Measurements from ENCODE around the gene DYNC1H1.

DNA sequence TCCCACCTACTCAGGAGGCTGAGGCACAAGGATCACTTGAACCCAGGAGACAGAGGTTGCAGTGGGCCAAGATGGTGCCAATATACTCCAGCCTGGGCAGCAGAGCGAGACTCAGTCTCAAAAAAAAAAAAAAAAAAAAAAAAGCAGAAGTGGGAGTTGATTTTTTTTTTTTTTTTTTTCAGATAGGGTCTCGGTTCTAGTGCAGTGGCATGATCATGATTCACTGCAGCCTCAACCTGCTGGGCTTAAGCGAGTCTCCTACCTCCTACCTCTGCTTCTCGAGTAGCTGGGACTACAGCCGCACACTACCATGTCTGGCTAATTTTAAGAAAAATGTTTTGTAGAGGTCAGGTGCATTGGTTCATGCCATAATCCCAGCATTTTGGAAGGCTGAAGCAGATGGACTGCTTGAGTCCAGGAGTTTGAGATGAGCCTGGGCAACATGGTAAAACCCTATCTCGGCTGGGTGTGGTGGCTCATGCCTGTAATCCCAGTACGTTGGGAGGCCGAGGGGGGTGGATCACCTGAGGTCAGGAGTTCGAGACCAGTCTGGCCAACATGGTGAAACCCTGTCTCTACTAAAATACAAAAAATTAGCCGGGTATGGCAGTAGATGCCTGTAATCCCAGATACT, 138.8 kb downstream of the DYNC1H1 start:
- TF ChIP-seq NFRKB (IDR thresholded peaks at IDR 0.05) (no peak), SUZ12 (IDR thresholded peaks at IDR 0.05) (no peak), L3MBTL2 (conservative IDR thresholded peaks at IDR 0.05) (no peak), TARDBP (IDR thresholded peaks at IDR 0.05) (no peak), BHLHE40 (IDR thresholded peaks at IDR 0.05; ENCODE audit: borderline replicate concordance) (no peak), ARNT (IDR thresholded peaks at IDR 0.05) (no peak), HDGF (IDR thresholded peaks at IDR 0.05; ENCODE audit: borderline replicate concordance) (no peak), ELF4 (IDR thresholded peaks at IDR 0.05) (no peak), LEF1 (IDR thresholded peaks at IDR 0.05; ENCODE audit: borderline replicate concordance) (no peak), FOXA1 (IDR thresholded peaks at IDR 0.05) (no peak), ZNF384 (IDR thresholded peaks at IDR 0.05) (no peak), SP1 (IDR thresholded peaks at IDR 0.05) (no peak), FOXK2 (IDR thresholded peaks at IDR 0.05) (no peak)
- TF ChIP-seq, protein P1, sequence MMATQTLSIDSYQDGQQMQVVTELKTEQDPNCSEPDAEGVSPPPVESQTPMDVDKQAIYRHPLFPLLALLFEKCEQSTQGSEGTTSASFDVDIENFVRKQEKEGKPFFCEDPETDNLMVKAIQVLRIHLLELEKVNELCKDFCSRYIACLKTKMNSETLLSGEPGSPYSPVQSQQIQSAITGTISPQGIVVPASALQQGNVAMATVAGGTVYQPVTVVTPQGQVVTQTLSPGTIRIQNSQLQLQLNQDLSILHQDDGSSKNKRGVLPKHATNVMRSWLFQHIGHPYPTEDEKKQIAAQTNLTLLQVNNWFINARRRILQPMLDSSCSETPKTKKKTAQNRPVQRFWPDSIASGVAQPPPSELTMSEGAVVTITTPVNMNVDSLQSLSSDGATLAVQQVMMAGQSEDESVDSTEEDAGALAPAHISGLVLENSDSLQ (IDR thresholded peaks at IDR 0.05), result no peak
